SK-N-SH (cell line): ENCODE data around the gene MYLK. TPM values are rescaled to one million over a fixed set of nuclear protein-coding genes. Genes with fewer than 3 reads are reported as not detected.

Experiments
- polyA plus RNA-seq, 3 experiments: library from polyadenylated mRNA; depleted of rRNA; stranded (reverse); fragments of >200 nt; gene quantifications; 2 replicates each; pipeline ENCODE4 v1.2.3, GENCODE V29; 2012
- small RNA-seq, 7 experiments: library from RNA; depleted of rRNA; stranded (forward); fragments of <200 nt; gene quantifications; one replicate each; pipeline ENCODE3, GENCODE V24; 2012

The MYLK gene
- polyA plus RNA-seq, 1 of the 3 experiments (the other 2 are of a cell fraction) = 272 TPM

Small RNA genes lying within 50 kb of the gene (small RNA-seq; reads per million reads assigned to genes)
- 0 reads per million in 7 experiments for gene RF00392

Other genes starting within 250 kb of the MYLK start
- 147 and 197 TPM in 2 replicates for gene CCDC14, start 76.9 kb upstream of the MYLK start, polyA plus RNA-seq (2012; rRNA removed)
- 0.05 TPM in 1 of 2 replicates, not detected in the other for gene ROPN1, start 107.8 kb upstream of the MYLK start, polyA plus RNA-seq (2012; rRNA removed)
- 10.1 and 11.0 TPM in 2 replicates for gene KALRN, start 149.0 kb upstream of the MYLK start, polyA plus RNA-seq (2012; rRNA removed)